NOMO-1 treated with DMSO at 0.1 percent for 48 hours (cell line): ENCODE measurements around the gene PARD3.

Experiments used
- DNase-seq: peaks from one replicate; lab custom pipeline; 2025; ENCODE audit not compliant: unreplicated experiment; lab: John Stamatoyannopoulos, UW

Gene PARD3

DNA sequence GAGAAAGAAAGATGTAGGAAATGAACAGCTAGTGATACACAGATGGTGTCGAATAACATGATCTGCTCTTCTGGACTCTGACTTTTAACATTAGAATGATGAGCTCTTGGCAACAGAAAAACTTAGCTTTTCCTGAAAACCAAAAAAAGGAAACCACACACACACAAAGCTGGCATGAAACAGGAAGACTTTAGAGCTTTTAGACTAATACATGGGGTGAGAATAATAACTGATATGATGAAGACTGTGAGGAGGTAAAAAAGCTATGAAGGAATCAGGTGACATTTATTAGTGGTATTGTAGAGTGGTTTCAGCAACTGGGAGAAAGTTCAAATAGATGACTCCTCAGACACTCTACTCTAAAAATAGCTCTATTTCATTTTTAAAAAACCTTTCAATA, 491.9 kb downstream of the PARD3 start:
- DNase-seq = no peak

DNA sequence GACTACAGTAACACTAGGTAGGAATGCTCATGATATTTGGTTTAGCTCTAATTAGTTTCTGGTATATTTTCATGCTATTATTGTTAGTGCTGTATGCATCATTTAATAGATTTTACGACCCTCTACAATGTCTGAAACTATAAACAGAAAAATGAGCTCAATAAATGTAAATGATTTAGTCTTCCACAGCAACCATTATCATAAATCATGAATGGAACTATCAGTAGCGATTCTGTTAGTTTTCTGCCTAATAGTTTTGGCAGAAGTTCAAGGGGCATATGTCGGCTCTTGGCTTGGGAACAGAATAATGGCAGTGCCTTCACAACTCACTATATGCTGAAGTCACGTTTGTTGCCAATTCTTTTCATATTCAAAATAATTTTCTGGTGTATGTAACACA, 494.8 kb downstream of the PARD3 start:
- no peak for DNase-seq

DNA sequence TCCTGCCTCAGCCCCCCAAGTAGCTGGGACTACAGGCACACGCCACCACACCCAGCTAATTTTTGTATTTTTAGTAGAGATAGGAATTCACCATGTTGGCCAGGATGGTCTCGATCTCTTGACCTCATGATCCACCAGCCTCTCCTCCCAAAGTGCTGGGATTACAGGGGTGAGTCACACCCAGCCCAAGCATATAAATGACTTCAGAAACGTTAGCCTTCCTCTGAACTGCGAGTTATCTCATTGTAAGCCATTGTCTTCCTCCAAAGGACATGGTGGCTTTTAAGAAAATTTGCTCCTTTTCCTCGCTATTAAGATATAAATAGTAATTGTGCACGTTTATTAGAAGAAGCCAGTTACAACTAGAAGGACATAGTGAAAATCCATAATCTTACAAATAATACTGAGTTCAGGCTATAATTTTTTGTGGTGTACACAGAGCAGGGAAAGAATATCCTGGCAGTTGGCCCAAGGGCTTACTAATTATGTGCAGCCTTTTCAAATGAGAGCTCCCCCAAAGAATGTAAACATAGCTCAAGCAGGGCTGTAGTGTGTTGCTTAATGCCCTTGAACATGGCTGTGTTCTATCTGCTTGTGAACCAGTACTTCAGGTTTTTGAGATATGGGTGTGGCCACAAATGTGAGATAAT, 495.8 kb downstream of the PARD3 start:
- DNase-seq = no peak

DNA sequence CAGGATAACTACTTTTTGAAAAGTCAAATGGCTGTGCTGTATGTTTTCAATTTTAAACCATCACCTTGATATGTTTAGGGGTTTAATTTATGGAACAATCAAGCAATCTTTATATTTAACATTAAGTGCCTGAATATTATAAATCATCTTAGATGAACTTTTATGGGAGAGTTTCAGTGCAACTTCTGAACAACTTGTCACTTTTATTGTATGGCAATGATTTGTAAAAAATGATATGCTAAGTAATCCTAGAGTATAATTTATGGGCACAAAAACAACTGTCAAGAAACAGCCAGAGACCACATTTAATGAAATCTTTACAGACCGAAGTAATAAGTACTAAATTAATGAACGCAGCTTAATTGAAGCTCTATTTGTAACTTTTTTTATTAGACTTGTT, 498.9 kb downstream of the PARD3 start:
- DNase-seq = no peak

DNA sequence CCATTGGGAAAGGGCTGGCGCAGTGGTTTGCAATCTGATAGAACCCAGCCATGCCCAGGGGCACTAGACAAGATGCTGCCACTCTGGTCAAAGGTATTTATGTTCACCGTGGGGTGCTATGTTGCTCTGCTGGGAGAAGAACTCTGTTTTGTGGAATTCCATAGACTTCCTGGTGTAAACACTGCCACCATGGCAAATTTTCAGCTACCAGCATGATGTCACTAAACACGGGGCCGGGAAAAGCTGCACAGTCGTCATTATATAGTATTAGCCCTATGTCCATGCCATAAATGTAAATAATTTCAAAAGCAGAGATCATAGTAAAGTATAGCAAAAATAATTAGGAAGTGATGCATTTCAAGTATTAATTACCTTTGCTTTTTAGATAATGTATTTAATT, 500.6 kb downstream of the PARD3 start:
- DNase-seq = no peak

DNA sequence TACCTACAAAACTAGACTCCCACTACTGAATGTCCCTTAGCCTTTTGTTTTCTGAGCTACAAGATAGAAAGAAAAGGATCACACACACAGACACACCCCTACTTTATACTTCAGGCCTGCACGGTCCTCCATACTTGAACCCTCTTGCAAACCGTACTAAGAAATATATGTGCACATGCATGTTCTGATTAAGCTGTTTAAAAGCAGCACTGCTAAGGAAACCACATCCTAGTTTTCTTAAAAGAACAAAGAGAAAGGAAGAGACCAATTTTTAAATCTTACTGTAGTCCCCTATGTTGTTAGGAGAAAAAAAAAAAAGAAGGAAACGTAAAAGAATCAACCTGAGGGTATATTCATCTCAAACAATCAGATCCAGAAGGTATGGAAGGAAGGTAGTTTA, 501.2 kb downstream of the PARD3 start:
- no peak for DNase-seq

DNA sequence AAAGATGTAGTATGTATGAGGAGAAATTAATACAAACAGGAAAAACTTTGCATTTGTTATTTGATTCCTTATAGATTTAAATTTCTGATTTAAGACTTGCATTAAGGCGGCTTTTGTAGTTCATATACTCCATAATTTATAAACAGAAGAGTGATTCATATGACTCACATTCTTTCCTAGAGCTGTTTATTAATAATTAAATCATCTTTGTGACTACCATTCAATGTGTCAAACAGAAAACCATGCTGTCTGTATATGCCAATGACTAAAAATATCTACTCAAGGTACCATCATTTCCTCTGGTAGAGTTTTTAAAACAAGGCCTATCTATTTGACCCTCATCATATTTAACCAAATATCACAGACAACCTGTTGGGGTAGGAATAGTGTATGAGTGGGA, 501.7 kb downstream of the PARD3 start:
- no peak for DNase-seq

DNA sequence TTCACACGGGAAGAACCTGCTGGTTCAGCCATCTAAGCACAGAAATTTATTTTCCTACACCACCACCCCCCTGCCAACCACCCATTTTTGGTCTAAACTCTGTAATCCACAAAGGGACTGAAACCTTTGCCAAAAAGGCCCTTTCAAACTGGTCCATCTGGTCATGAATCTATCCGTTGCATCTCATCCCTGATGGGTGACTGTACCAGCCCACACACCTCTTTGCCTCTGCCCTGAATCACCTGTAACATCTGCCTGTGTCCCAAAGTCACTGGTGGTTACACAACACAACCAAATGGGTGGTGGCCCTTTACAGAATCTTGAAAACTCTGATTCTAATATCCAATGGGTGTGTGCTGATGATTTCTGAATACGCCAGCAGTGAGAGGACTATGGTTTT, 503.4 kb downstream of the PARD3 start:
- no peak for DNase-seq

DNA sequence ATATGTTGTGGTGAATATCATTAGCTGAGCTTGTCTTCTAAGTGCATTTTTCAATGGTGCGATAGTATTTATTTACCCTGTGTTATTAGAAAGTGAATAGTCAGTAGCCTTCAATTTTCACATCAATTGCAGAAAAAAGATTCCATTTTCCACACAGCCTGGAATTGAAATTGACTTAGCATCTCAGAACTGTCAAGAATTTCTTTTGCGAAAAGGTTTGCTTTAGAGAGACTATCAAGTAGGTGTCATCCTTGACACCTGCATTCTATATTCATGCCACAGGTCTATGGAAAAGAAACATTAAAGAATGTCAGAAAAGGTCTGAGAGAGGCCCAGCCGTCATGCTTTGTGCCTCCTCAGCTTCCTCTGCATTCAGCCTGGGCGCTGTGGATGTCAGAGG, 504.9 kb downstream of the PARD3 start:
- no peak for DNase-seq

DNA sequence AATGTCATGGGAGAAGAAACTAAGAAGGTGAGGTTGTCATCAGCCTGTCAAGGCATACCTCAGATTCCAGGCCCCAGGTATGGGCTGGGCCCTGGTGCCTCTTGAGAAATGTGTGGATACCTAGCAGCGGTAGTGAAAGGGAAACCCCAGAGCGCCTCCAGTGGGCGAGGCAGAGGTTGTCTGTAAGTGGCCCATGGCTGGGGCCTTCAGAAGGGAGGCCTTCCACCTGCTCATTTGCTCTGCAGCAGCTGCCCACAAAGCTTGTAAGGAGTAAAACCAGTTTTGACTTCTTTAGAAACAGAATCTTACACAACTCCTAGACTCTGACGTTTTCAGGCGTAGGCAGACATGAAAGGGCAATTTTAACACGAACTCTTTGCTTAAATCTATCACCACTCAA, 509.9 kb downstream of the PARD3 start:
- DNase-seq = peak; percentile 71

DNA sequence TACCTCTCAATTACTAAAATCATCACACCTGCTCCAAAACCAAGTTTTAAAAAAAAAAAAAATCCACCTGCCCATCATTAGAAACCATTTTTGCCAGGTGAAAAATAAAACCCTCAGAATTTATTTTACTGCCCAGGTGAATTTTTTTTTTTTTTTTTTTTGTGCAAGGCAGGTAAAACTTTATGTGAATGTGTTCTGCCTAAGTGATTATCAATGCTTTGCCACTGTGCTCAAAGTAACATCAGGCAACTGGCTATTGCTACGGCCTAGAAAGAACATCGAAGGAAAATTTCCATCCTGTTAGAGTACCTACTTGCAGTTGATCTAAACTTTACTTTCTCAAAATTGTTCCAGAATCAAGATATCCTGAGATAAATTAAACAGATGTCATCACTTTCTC, 512.1 kb downstream of the PARD3 start:
- DNase-seq = no peak

DNA sequence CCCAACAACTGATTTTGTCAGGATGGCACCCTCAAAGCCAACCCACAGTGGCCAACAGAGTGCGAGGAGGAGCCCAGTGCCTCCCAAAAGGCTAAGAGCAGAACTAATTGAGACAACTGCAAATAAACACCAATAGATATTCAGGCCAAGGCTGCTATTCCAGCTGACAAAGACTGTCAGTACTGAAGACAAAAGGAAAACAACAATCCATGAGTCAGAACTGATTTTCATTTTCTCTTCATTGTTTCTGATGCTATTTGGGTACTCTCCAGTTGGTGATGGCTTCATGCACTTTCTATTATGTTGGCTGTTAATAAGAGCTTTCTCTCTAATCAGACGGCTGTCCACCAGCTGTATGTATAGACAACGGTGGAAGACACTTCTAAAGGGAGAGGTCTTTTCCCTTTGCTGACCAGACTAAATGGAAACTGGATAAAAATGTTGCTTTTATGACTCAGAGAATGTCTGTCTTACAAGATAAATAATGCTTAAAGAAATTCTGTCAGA, 515.9 kb downstream of the PARD3 start:
- DNase-seq = no peak

DNA sequence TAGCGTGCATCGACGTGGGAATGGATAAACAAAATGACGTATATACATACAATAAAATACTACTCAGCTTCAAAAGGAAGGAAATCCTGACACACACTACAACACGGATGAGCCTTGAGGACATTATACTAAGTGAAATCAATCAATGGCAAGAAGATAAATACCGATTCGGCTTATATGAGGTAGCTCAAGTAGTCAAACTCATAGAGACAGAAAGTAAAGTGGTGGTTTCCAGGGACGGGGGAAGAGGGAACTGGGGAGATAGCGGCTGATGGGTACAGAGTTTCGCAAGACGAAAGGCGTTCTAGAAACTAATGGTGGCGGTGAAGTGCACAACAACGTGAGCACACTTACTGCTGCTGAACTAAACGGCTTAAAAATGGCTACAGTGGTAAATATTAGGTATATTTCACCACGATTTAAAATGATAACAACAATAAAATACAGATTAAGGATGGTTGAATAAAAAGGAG, 516.7 kb downstream of the PARD3 start:
- DNase-seq = peak; percentile 73

DNA sequence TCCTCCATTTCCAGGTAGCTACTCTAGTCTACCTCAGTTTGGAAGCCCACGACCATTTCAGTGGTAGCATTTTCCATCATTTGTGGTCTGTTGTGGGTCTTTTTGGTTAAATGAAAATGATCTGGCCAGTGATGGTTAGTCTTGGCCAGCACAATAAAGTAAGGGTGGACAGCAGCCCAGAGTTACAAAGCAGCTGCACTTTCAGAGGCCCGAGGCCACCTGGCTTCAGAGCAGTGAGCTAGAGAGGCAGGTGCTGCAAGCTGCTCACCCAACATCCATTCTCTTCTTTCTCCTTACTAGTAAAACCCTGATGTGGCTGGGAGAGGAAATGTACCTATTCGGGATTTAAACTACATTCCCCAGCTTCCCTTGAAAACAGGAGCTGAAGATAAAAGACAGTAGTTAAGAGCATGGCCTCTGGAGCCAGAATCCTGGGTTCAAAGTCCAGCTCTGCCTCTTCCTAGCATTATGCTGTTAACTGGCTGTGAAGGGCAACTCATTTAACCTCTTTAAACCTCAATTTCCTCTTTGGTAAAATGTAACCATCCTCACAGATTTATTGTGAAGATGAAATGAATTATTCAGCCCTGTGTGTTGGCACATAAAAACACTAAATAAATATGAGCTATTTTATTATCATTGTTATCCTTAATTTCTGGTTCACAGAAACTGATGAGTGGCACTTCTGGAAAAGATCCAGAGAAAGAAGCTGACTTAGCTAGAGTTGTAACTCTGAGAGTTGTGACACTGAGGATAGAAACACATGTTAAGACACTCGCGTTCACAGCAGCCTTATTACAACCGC, 517.4 kb downstream of the PARD3 start:
- DNase-seq = peak; percentile 26

DNA sequence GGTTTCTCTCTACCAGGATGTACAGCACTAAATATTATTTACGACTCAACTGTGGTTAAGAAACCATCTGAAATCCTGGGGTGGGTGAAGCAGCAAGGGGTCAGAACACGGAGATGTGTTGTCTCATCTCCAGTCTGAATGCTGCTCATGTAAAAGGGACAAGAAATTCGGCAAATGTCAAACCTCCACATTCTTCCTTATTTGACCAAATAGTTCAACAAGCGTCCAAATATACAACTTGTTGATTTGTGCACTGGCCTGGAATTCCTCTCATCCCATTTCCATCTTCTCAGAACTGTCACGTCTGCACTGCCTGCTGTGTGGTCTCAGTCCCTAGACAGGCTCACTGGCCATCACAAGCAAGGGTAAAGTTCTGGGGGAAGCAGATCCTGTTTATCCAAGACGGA, 520.0 kb downstream of the PARD3 start:
- peak; percentile 29 for DNase-seq

DNA sequence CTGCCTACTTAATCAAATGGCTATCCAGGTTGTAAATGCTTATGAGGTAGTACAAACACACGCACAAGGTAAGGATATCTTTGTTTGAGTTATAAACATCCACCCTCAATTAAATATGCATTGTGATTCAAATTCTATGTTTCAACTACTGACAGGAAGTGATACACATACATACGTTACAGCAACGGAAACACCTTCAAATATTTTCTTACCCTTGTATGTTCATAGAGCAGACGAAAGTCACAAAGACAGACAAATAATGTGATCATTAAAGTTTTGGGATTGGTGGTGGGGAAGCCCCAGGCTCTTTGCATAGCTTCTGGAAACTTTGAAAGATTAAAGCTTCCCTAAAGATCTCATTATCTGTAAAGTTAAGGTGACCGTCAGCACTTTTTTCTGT, 521.0 kb downstream of the PARD3 start:
- no peak for DNase-seq

DNA sequence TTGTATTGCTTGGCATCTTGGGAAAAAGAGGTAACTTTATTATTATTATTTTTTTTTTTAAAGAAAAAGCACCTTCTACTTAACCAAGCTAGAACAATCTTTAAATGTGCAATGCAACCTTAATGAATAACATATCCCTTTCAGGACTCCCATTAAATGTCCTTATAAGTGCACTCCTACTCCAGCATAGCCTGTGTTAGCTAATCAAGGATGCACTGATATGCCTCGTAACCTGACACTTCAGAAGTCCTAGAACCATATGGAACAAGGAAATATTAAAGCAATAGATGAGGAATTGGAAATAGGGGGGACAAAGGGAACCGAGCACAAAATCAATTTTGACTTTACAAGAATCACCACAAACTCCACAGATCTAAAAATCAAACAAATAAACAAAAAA, 522.4 kb downstream of the PARD3 start:
- DNase-seq = no peak

DNA sequence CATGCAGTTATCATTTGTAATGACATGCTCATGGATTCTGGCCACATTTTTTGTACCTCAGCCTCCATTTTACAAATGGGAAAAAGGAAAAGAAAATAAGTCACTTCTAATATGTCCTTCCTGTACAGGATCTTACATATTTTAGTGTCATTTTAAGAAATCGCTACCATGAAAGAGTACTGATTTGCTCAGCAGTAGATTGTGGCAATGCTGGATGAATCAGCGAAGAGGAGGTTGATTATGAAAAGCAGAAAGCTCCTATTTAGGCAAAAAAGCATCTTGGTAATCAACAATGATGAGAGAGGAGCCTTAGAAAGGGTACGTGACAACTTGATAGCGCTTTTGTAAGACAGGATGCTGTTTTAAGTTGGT, 522.9 kb downstream of the PARD3 start:
- no peak for DNase-seq

DNA sequence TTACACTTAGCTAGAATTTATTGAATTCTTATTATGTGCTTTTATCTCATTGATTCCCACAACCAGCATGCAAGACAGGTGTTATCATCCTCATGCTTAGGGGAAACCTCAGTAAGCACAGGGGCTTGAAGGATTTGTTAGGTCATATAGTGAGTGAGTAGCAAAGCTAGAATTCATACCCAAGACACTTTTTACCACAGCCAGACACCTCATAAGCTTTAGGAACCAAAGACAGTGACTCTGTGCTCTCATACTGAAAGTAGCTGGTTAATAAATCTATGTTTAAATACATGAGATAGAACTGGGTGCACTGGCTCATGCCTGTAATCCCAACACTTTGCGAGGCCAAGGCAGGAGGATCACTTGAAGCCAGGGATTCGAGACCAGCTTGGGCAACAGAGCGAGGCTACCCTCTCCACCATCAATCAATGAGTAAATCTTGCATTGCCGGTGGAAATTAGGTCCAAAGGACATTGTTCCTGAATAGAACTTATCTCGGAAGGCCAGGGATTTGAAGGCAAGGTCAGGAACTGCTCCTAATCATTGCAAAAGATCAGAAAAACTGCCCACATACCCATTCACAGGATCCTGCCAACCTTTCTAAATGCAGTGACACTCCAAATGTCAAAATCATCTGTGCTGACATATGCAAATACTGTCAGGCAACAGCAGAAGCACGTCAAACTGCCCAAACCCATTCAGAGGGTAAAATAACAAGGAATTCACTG, 523.5 kb downstream of the PARD3 start:
- DNase-seq = no peak

DNA sequence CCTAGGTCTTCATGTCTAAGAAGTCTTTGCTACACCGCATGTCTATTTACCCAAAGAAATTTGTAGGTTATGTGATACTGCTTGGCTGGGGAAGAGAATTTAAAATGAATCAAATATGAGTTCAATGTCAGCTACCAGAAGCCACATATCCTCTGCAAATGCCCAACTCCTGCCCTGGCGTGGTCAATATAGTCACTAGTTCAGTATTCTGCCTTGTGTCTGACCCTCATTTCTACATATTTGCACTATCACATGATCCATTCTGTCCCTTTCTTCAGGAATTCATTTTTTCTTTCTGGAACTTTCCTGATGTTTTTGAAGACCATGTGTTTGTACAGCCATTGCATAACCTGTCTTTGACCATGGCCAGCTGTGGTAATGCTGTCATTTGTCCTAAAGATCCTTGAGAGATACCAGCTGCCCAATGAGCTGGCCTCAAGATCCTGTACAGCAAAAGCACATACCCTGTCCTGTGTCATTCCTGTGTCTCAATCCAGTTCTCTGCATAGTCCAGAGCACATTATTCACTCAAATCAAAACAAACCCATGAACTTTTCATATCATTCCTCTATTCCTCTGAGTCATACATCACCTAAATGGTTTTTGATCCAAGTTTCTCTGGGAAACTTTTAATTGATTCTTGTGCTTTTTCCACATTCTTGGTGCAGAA, 524.5 kb downstream of the PARD3 start:
- no peak for DNase-seq

DNA sequence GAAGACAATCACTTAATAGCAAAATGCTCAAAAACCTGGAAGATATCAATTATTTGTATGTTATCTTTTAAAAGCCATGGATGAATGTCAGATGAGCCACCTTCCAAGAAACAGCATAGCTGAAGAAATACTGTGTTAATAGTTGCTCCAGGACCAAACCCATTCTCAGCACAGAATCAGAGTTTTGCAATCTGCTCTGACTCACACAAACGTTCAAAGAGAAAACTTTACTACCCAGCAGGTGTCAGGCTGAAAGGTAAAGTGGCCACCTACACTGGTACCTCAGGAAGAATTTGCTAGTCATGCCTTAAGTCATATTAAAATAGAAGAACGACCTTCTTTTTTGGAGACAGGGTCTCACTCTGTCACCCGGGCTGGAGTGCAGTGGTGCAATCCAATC, 526.5 kb downstream of the PARD3 start:
- peak; percentile 2 for DNase-seq
